Keratinocyte (primary cell): ENCODE measurements around the gene ARHGAP24. TPM values are rescaled to one million over a fixed set of nuclear protein-coding genes. Genes with fewer than 3 reads are reported as not detected.

Experiments
- DNase-seq: peaks from one replicate; pipeline ENCODE4 v3.0.0-alpha.2; 2011; ENCODE audit warnings: low read depth, missing footprints, low spot score
- FAIRE-seq: peaks from 2 replicates; lab custom pipeline; 2011; peaks lifted over from hg19 to GRCh38; lab: Jason Lieb, UNC
- H2AFZ ChIP-seq: 2 replicates; pipeline ENCODE4 v1.6.0; 2012; ENCODE audit warnings: low read length, control low read depth, inconsistent platforms; ENCODE audit not compliant: control insufficient read depth
- H3K27ac ChIP-seq: 2 replicates; pipeline ENCODE4 v1.5.1; 2011; ENCODE audit warnings: low read length; ENCODE audit not compliant: control insufficient read depth, insufficient read depth
- H3K27me3 ChIP-seq: 3 replicates; pipeline ENCODE4 v1.6.0; 2011; ENCODE audit warnings: low read length; ENCODE audit not compliant: control insufficient read depth, insufficient read depth; ENCODE audit errors: extremely low read depth
- H3K36me3 ChIP-seq, 2 experiments: 2 replicates in 1 of 2; 3 replicates in 1 of 2; pipeline ENCODE4 v1.5.1; 2011; ENCODE audit warnings: low read length in 2 of 2, mild to moderate bottlenecking in 1 of 2; ENCODE audit not compliant: control insufficient read depth in 2 of 2, insufficient read depth in 2 of 2; ENCODE audit errors: extremely low read depth in 1 of 2
- H3K4me1 ChIP-seq: 3 replicates; pipeline ENCODE4 v1.5.1; 2011; ENCODE audit warnings: low read length; ENCODE audit not compliant: control insufficient read depth, insufficient read depth; ENCODE audit errors: extremely low read depth
- H3K4me2 ChIP-seq: 3 replicates; pipeline ENCODE4 v1.6.0; 2011; ENCODE audit warnings: low read depth, low read length; ENCODE audit not compliant: control insufficient read depth, insufficient read depth; ENCODE audit errors: extremely low read depth
- H3K4me3 ChIP-seq, 3 experiments: fragments of 200-600 bp in 1 of 3; sonication (generic) in 1 of 3; 2 replicates in 2 of 3; 3 replicates in 1 of 3; pipeline ENCODE4 v1.5.1; 2011 to 2016; ENCODE audit warnings: low read length in 3 of 3, mild to moderate bottlenecking in 3 of 3, control low read depth in 2 of 3, inconsistent platforms in 1 of 3, low read depth in 1 of 3, mixed read lengths in 1 of 3, mixed run types in 1 of 3, moderate library complexity in 1 of 3; ENCODE audit not compliant: control insufficient read depth in 2 of 3, insufficient read depth in 2 of 3; ENCODE audit errors: extremely low read depth in 1 of 3
- H3K79me2 ChIP-seq: 2 replicates; pipeline ENCODE4 v1.6.0; 2012; ENCODE audit warnings: low read length; ENCODE audit not compliant: control insufficient read depth, insufficient read depth
- H3K9ac ChIP-seq: 3 replicates; pipeline ENCODE4 v1.6.0; 2011; ENCODE audit warnings: low read length; ENCODE audit not compliant: control insufficient read depth, insufficient read depth; ENCODE audit errors: extremely low read depth
- H3K9me1 ChIP-seq: 3 replicates; pipeline ENCODE4 v1.6.0; 2011; ENCODE audit warnings: low read length; ENCODE audit not compliant: control insufficient read depth, insufficient read depth; ENCODE audit errors: extremely low read depth
- H3K9me3 ChIP-seq: 2 replicates; pipeline ENCODE4 v1.5.1; 2012; ENCODE audit warnings: low read depth, low read length; ENCODE audit not compliant: control insufficient read depth
- H4K20me1 ChIP-seq: 3 replicates; pipeline ENCODE4 v1.6.0; 2011; ENCODE audit warnings: low read length; ENCODE audit not compliant: control insufficient read depth, insufficient read depth; ENCODE audit errors: extremely low read depth
- EZH2 ChIP-seq: IDR thresholded peaks from one replicate; pipeline ENCODE4 v1.6.1; 2012; ENCODE audit warnings: inconsistent platforms, mild to moderate bottlenecking, low read length, moderate library complexity
- dilution Hi-C: fragments of 300-500 bp; cut with MboI; formaldehyde crosslinking; loops from one replicate; pipeline ENCODE4 v1.7.0; 2020; ENCODE audit warnings: low sequenced_read_pairs; ENCODE audit not compliant: extremely low pct_ligation_motif_present
- polyA plus RNA-seq, 5 experiments: library from polyadenylated mRNA; depleted of rRNA in 3 of 5; stranded (reverse) in 3 of 5; stranded (forward) in 1 of 5; unstranded in 1 of 5; fragments of >200 nt; gene quantifications; 1 replicate in 1 of 5; 2 replicates in 3 of 5; 3 replicates in 1 of 5; pipeline versions ENCODE4 v1.2.1 to v1.2.3, GENCODE V29; 2011 to 2012; ENCODE audit warnings: missing spikeins in 2 of 5, low read depth in 1 of 5, low replicate concordance in 1 of 5
- TF ChIP-seq, protein P1 (sequence below), 3 experiments: IDR thresholded peaks in 1 of 3; conservative IDR thresholded peaks in 1 of 3; optimal IDR thresholded peaks in 1 of 3; 2 replicates in 2 of 3; 3 replicates in 1 of 3; pipeline versions ENCODE3 to v1.5.1; 2011; ENCODE audit warnings: low read length in 3 of 3, mild to moderate bottlenecking in 3 of 3, moderate library complexity in 2 of 3, control low read depth in 1 of 3, inconsistent platforms in 1 of 3; ENCODE audit not compliant: insufficient read depth in 2 of 3; ENCODE audit errors: extremely low read depth in 1 of 3

The ARHGAP24 gene
- polyA plus RNA-seq, 1 donor (not counting 4 experiments of a cell fraction or from before 2014, with no cell fraction given) = 0.87 TPM

- H3K36me3 ChIP-seq = no peaks in the 10 kb centered on the region
- no peaks in the 10 kb centered on the region for H3K9me3 ChIP-seq
- no peaks in the 10 kb centered on the region for H3K4me1 ChIP-seq
- TF ChIP-seq, protein P1, sequence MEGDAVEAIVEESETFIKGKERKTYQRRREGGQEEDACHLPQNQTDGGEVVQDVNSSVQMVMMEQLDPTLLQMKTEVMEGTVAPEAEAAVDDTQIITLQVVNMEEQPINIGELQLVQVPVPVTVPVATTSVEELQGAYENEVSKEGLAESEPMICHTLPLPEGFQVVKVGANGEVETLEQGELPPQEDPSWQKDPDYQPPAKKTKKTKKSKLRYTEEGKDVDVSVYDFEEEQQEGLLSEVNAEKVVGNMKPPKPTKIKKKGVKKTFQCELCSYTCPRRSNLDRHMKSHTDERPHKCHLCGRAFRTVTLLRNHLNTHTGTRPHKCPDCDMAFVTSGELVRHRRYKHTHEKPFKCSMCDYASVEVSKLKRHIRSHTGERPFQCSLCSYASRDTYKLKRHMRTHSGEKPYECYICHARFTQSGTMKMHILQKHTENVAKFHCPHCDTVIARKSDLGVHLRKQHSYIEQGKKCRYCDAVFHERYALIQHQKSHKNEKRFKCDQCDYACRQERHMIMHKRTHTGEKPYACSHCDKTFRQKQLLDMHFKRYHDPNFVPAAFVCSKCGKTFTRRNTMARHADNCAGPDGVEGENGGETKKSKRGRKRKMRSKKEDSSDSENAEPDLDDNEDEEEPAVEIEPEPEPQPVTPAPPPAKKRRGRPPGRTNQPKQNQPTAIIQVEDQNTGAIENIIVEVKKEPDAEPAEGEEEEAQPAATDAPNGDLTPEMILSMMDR (optimal IDR thresholded peaks at IDR 0.05 in 1 of 3, IDR thresholded peaks at IDR 0.05 in 1 of 3, conservative IDR thresholded peaks at IDR 0.05 in 1 of 3; ENCODE audit: extremely low read depth in 1 of 3, insufficient read depth in 2 of 3, low read length in 3 of 3) = no peak
- H3K27me3 ChIP-seq = no peaks in the 10 kb centered on the region
- H3K9ac ChIP-seq = no peak overlapping the region
- no peak overlapping the region for H2AFZ ChIP-seq
- no peaks in the 10 kb centered on the region for H3K79me2 ChIP-seq
- no peaks in the 10 kb centered on the region for H4K20me1 ChIP-seq
- H3K4me3 ChIP-seq = no peak overlapping the region
- no peaks in the 10 kb centered on the region for H3K9me1 ChIP-seq
- H3K27ac ChIP-seq = no peak overlapping the region
- FAIRE-seq = no peak
- no peak overlapping the region for H3K4me2 ChIP-seq
- no peak for DNase-seq
- dilution Hi-C loops = no loop called here
Observed at GRCh38 chr4:85895755-85896154, 420.8 kb downstream of the ARHGAP24 start.

DNA sequence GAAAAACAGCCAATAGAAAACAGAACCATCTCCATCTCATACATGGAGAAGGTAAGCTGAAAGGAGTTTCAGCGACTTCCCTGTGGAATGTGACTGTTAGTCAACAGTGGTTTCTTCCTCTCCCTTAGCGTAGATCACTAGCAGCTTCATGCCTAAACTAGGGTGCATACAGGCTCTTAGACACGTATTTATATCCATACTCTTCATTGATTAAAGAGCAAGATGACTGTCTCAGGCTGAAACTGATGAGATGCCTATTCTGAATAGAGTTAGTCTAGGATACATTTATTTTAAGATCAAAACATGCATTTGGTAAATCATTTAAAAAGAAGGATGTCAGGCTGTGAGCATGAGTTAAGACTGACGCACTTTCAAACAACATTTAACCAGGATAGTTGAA, 423.3 kb downstream of the ARHGAP24 start:
- H3K27me3 ChIP-seq = no peaks in the 10 kb centered on the region
- TF ChIP-seq, protein P1 (optimal IDR thresholded peaks at IDR 0.05 in 1 of 3, IDR thresholded peaks at IDR 0.05 in 1 of 3, conservative IDR thresholded peaks at IDR 0.05 in 1 of 3; ENCODE audit: extremely low read depth in 1 of 3, insufficient read depth in 2 of 3, low read length in 3 of 3) = no peak
- no peak for TF ChIP-seq EZH2
- H3K36me3 ChIP-seq = no peaks in the 10 kb centered on the region
- H3K27ac ChIP-seq = no peak overlapping the region
- no peaks in the 10 kb centered on the region for H3K79me2 ChIP-seq
- no peaks in the 10 kb centered on the region for H3K9me1 ChIP-seq
- dilution Hi-C loops = no loop called here
- no peaks in the 10 kb centered on the region for H4K20me1 ChIP-seq
- no peak overlapping the region for H3K4me2 ChIP-seq
- no peaks in the 10 kb centered on the region for H3K4me1 ChIP-seq
- H3K4me3 ChIP-seq = no peak overlapping the region
- FAIRE-seq (no peak), DNase-seq (no peak)
- no peaks in the 10 kb centered on the region for H3K9me3 ChIP-seq
- no peak overlapping the region for H3K9ac ChIP-seq
- no peak overlapping the region for H2AFZ ChIP-seq
